Adrenal gland (tissue), 12 donors: ENCODE results near the gene MTHFD1L. TPM values are rescaled to one million over a fixed set of nuclear protein-coding genes. Genes with fewer than 3 reads are reported as not detected.

Experiments used
- DNase-seq, 7 donors: peaks; one replicate each; pipeline ENCODE4 v3.0.0-alpha.2; 2019 to 2020
- H3K27ac ChIP-seq, 5 donors: fragments of 200-600 bp; sonication (generic) in 4 of 5; 1 replicate in 3 of 5; 2 replicates in 2 of 5; pipeline versions ENCODE4 v1.5.1 to v1.8.0; 2016 to 2020; ENCODE audit warnings: mild to moderate bottlenecking in 1 of 5
- H3K27me3 ChIP-seq: fragments of 200-600 bp; 2 replicates; pipeline ENCODE4 v1.8.0; 2021
- H3K36me3 ChIP-seq, 2 donors: fragments of 200-600 bp; replicated peaks in 1 of 2; 1 replicate in 1 of 2; 2 replicates in 1 of 2; pipeline versions ENCODE4 v1.5.1 to v1.8.0; 2018 to 2022
- H3K4me1 ChIP-seq, 2 donors: fragments of 200-600 bp; replicated peaks in 1 of 2; 1 replicate in 1 of 2; 2 replicates in 1 of 2; pipeline versions ENCODE4 v1.5.1 to v1.8.0; 2018 to 2021
- H3K4me3 ChIP-seq, 4 donors: fragments of 200-600 bp; sonication (generic) in 3 of 4; one replicate each; pipeline ENCODE4 v1.5.1; 2016 to 2018
- H3K9me3 ChIP-seq, 3 donors: fragments of 200-600 bp; sonication (generic) in 1 of 3; replicated peaks in 1 of 3; 1 replicate in 2 of 3; 2 replicates in 1 of 3; pipeline versions ENCODE4 v1.5.1 to v1.8.0; 2016 to 2021
- CTCF ChIP-seq, 6 experiments: fragments of 450-650 bp in 4 of 6; fragments of 200-600 bp in 2 of 6; sonication (generic) in 1 of 6; IDR thresholded peaks; 1 replicate in 5 of 6; 2 replicates in 1 of 6; pipeline versions ENCODE4 v1.5.1 to v1.8.0; 2016 to 2021; ENCODE audit warnings: antibody characterized with exemption in 6 of 6, mild to moderate bottlenecking in 2 of 6, moderate library complexity in 1 of 6
- POLR2A ChIP-seq, 2 donors: fragments of 450-650 bp; IDR thresholded peaks; one replicate each; pipeline ENCODE4 v1.6.1; 2017; ENCODE audit warnings: antibody characterized with exemption in 2 of 2, mild to moderate bottlenecking in 2 of 2, moderate library complexity in 1 of 2
- WGBS, 4 donors: extraction: QIAGEN DNeasy Blood & Tissue Kit in 2 of 4; methylation state at CpG; one replicate each; pipeline versions ENCODE4 v1.1.5 to v1.1.7; 2013 to 2017; 5-methylcytosine and 5-hydroxymethylcytosine counted together
- intact Hi-C, 2 donors: fragments of 100-400 bp; cut with DNase I; formaldehyde crosslinking; loops; one replicate each; pipeline versions ENCODE4 v1.14.1 to v1.15.0; 2022 to 2023
- polyA plus RNA-seq, 3 donors: library from polyadenylated mRNA; stranded (reverse); fragments of 200-250 nt in 2 of 3; fragments of 350-450 nt in 1 of 3; fragmentation: Illumina TruSeq in 1 of 3; extraction: RNeasy Lipid Tissue Mini Kit (QIAGEN cat#74804) in 1 of 3; gene quantifications; one replicate each; pipeline ENCODE4 v1.2.3, GENCODE V29; 2013 to 2014
- total RNA-seq, 9 donors: library from RNA; depleted of rRNA in 4 of 9; stranded (reverse); fragments of >200 nt in 4 of 9; fragments of 120-200 nt in 1 of 9; fragmentation: NEBNext Ultra II Directional in 1 of 9; extraction: Animal tissue kit (Norgen Biotek cat#: 25700) in 1 of 9; gene quantifications; one replicate each; pipeline versions ENCODE4 v1.1.0 to v1.2.4, GENCODE V29; 2013 to 2023
- donor health status: healthy with polysubstance abuse.
- donor health status: Bipolar disorder and iron deficiency.
- donor health status: DM: yes; HTN: yes; CAD: no.
- donor health status: DM: no; HTN: no; CAD: no.
- donor health status: DM: no; HTN: no; CAD: no.
- donor health status: DM: yes; HTN: yes; CAD: no.

Gene MTHFD1L
- total and polyA plus RNA-seq, 12 donors = 8.5 to 28.8 (median 18.1) TPM

- H3K27ac ChIP-seq = peak overlapping the region; percentile 88 to 98 (median 95)
- intact Hi-C loops = no loop called here
Observed at GRCh38 chr6:150865043-150865405, 478 bp upstream of the MTHFD1L start.

GRCh38 chr6:150866147-150866990, 867 bp downstream of the MTHFD1L start:
- WGBS, 4 donors = 0 to 3% (median 1%) methylated on average over 11 to 95 of the region's 95 CpGs
- DNase-seq = peak; percentile 85 to 92 (median 89)
- Histone ChIP-seq H3K36me3 (no peaks in the 10 kb centered on the region), H3K27me3 (no peaks in the 10 kb centered on the region), H3K9me3 (no peaks in the 10 kb centered on the region), H3K4me3 (peak overlapping the region in 3 of 4 donors; percentile 45 to 79 (median 76)), H3K27ac (peak overlapping the region; percentile 48 to 98 (median 95)), H3K4me1 (peaks cover 6 to 8% of the 10 kb centered on the region in 2 donors)
- TF ChIP-seq CTCF (IDR thresholded peaks at IDR 0.05) (no peak), POLR2A (IDR thresholded peaks at IDR 0.05) (peak; percentile 43 to 75)
- intact Hi-C loops = no loop called here

More at GRCh38 chr6:150865043-150865405, 478 bp upstream of the MTHFD1L start:
- Histone ChIP-seq H3K27me3 (no peaks in the 10 kb centered on the region), H3K36me3 (no peaks in the 10 kb centered on the region), H3K4me3 (peak overlapping the region in 1 of 4 donors; percentile 79), H3K4me1 (peaks cover 5 to 6% of the 10 kb centered on the region in 2 donors), H3K9me3 (no peaks in the 10 kb centered on the region)
- 12 to 20% (median 14%) methylated on average over 5 of the region's 5 CpGs for WGBS, 4 donors
- no peak for DNase-seq
- TF ChIP-seq POLR2A (IDR thresholded peaks at IDR 0.05) (no peak), CTCF (IDR thresholded peaks at IDR 0.05) (no peak)

GRCh38 chr6:150866991-150867501, 1.5 kb downstream of the MTHFD1L start:
- Histone ChIP-seq H3K36me3 (no peaks in the 10 kb centered on the region), H3K27ac (peak overlapping the region; percentile 47 to 98 (median 95)), H3K27me3 (no peaks in the 10 kb centered on the region), H3K4me1 (peaks cover 6 to 8% of the 10 kb centered on the region in 2 donors), H3K9me3 (no peaks in the 10 kb centered on the region), H3K4me3 (peak overlapping the region in 3 of 4 donors; percentile 45 to 79 (median 76))
- WGBS, 4 donors = 64 to 70% (median 69%) methylated on average over 13 of the region's 13 CpGs
- intact Hi-C loops = no loop called here
- DNase-seq = no peak
- TF ChIP-seq CTCF (IDR thresholded peaks at IDR 0.05) (no peak), POLR2A (IDR thresholded peaks at IDR 0.05) (no peak)

GRCh38 chr6:150868759-150869158, 3.3 kb downstream of the MTHFD1L start:
- TF ChIP-seq CTCF (IDR thresholded peaks at IDR 0.05) = no peak
- no peak for TF ChIP-seq POLR2A (IDR thresholded peaks at IDR 0.05)
- H3K4me3 ChIP-seq = no peak overlapping the region
- DNase-seq = no peak
- H3K27ac ChIP-seq = no peak overlapping the region
- WGBS, 4 donors = 93 to 97% (median 96%) methylated on average over 5 of the region's 5 CpGs
- no peaks in the 10 kb centered on the region for H3K36me3 ChIP-seq
- H3K9me3 ChIP-seq = no peaks in the 10 kb centered on the region
- intact Hi-C loops = no loop called here
- H3K27me3 ChIP-seq = no peaks in the 10 kb centered on the region
- H3K4me1 ChIP-seq = peaks cover 6 to 8% of the 10 kb centered on the region in 2 donors
